GM12878 (cell line): ENCODE results near the gene STPG3. TPM values are rescaled to one million over a fixed set of nuclear protein-coding genes. Genes with fewer than 3 reads are reported as not detected.

Experiments used
- BRCA1 ChIP-seq: IDR thresholded peaks from 2 replicates; pipeline ENCODE4 v1.6.1; 2011; ENCODE audit warnings: low read depth, low read length, improper control_type of control experiment
- CEBPB ChIP-seq, 2 experiments: fragments of 150-350 bp in 1 of 2; IDR thresholded peaks; 2 replicates each; pipeline ENCODE4 v1.6.1; 2012 to 2014; ENCODE audit warnings: low read depth in 2 of 2, low read length in 2 of 2, borderline replicate concordance in 1 of 2, inconsistent platforms in 1 of 2
- EP300 ChIP-seq, 2 experiments: fragments of 150-350 bp in 1 of 2; IDR thresholded peaks; 2 replicates each; pipeline ENCODE4 v1.6.1; 2011 to 2012; ENCODE audit warnings: low read depth in 2 of 2, low read length in 2 of 2, borderline replicate concordance in 1 of 2, improper control_type of control experiment in 1 of 2, inconsistent platforms in 1 of 2; ENCODE audit not compliant: control insufficient read depth in 1 of 2
- IKZF1 ChIP-seq: fragments of 450-650 bp; conservative IDR thresholded peaks from 2 replicates; pipeline ENCODE4 v1.6.1; 2017; ENCODE audit warnings: antibody characterized with exemption, mild to moderate bottlenecking
- KLF5 ChIP-seq: fragments of 450-650 bp; IDR thresholded peaks from 2 replicates; pipeline ENCODE4 v1.6.1; 2014; ENCODE audit warnings: mild to moderate bottlenecking; ENCODE audit not compliant: partially characterized antibody
- MXI1 ChIP-seq: fragments of 150-350 bp; IDR thresholded peaks from 2 replicates; pipeline ENCODE4 v1.6.1; 2011; ENCODE audit warnings: low read depth, mild to moderate bottlenecking, inconsistent platforms, low read length, improper control_type of control experiment
- NR2C1 ChIP-seq: fragments of 450-650 bp; IDR thresholded peaks from 2 replicates; pipeline ENCODE4 v1.6.1; 2017; ENCODE audit warnings: antibody characterized with exemption, mild to moderate bottlenecking, moderate library complexity
- PAX8 ChIP-seq: fragments of 450-650 bp; IDR thresholded peaks from 2 replicates; pipeline ENCODE4 v1.6.1; 2017; ENCODE audit warnings: mild to moderate bottlenecking, moderate library complexity
- RELA ChIP-seq: fragments of 450-650 bp; IDR thresholded peaks from 2 replicates; pipeline ENCODE4 v1.8.0; 2014; ENCODE audit warnings: borderline replicate concordance; ENCODE audit not compliant: partially characterized antibody
- SREBF2 ChIP-seq: IDR thresholded peaks from 2 replicates; pipeline ENCODE4 v1.6.1; 2012; ENCODE audit warnings: mild to moderate bottlenecking, low read length
- TCF12 ChIP-seq: IDR thresholded peaks from 2 replicates; pipeline ENCODE4 v1.6.1; 2011; ENCODE audit warnings: low read depth, mild to moderate bottlenecking, low read length
- TCF3 ChIP-seq: IDR thresholded peaks from 2 replicates; pipeline ENCODE4 v1.6.1; 2012; ENCODE audit warnings: low read depth, mild to moderate bottlenecking, low read length, borderline replicate concordance; ENCODE audit not compliant: insufficient read depth
- ZNF622 ChIP-seq: fragments of 450-650 bp; IDR thresholded peaks from 2 replicates; pipeline ENCODE4 v1.6.1; 2017; ENCODE audit warnings: mild to moderate bottlenecking, inconsistent platforms
- polyA plus RNA-seq, 11 experiments: library from polyadenylated mRNA; depleted of rRNA in 4 of 11; unstranded in 6 of 11; stranded (reverse) in 5 of 11; fragments of >200 nt; fragmentation: Nextera tagmentation in 4 of 11; fragmentation: Illumina TruSeq in 1 of 11; extraction: Ambion mirVana in 4 of 11; extraction: Trizol in 1 of 11; gene quantifications; 1 replicate in 1 of 11; 2 replicates in 10 of 11; pipeline versions ENCODE4 v1.2.1 to v1.2.3, GENCODE V29; 2011 to 2016; ENCODE audit warnings: inconsistent platforms in 2 of 11, missing spikeins in 2 of 11, low read depth in 1 of 11
- total RNA-seq, 4 experiments: library from RNA; depleted of rRNA in 3 of 4; stranded (reverse); fragments of >200 nt in 3 of 4; fragmentation: Illumina TruSeq in 1 of 4; extraction: Trizol in 1 of 4; gene quantifications; 2 replicates each; pipeline versions ENCODE4 v1.2.1 to v1.2.3, GENCODE V29; 2013 to 2021
- TF ChIP-seq, protein P1 (sequence below): fragments of 150-350 bp; IDR thresholded peaks from 2 replicates; pipeline ENCODE4 v1.6.1; 2014; ENCODE audit warnings: mild to moderate bottlenecking, low read depth, low read length
- TF ChIP-seq, protein P2 (sequence below): IDR thresholded peaks from 2 replicates; pipeline ENCODE4 v1.6.1; 2011; ENCODE audit warnings: low read depth, mild to moderate bottlenecking, low read length, moderate library complexity, borderline replicate concordance; ENCODE audit errors: extremely low read depth
- TF ChIP-seq, protein P3 (sequence below): fragments of 450-650 bp; IDR thresholded peaks from 2 replicates; pipeline ENCODE4 v1.6.1; 2018; ENCODE audit warnings: mild to moderate bottlenecking, low read depth, moderate library complexity; ENCODE audit not compliant: partially characterized antibody
- TF ChIP-seq, protein P4 (sequence below): IDR thresholded peaks from 2 replicates; pipeline ENCODE4 v1.6.1; 2012; ENCODE audit warnings: low read depth, low read length, improper control_type of control experiment
- TF ChIP-seq, protein P5 (sequence below): fragments of 450-650 bp; IDR thresholded peaks from 2 replicates; pipeline ENCODE4 v1.6.1; 2017; ENCODE audit warnings: antibody characterized with exemption, mild to moderate bottlenecking, moderate library complexity

Gene STPG3
- total and polyA plus RNA-seq, 10 of the 15 experiments (the other 5 are each of a cell fraction or from before 2014, with no cell fraction given) = not detected

DNA sequence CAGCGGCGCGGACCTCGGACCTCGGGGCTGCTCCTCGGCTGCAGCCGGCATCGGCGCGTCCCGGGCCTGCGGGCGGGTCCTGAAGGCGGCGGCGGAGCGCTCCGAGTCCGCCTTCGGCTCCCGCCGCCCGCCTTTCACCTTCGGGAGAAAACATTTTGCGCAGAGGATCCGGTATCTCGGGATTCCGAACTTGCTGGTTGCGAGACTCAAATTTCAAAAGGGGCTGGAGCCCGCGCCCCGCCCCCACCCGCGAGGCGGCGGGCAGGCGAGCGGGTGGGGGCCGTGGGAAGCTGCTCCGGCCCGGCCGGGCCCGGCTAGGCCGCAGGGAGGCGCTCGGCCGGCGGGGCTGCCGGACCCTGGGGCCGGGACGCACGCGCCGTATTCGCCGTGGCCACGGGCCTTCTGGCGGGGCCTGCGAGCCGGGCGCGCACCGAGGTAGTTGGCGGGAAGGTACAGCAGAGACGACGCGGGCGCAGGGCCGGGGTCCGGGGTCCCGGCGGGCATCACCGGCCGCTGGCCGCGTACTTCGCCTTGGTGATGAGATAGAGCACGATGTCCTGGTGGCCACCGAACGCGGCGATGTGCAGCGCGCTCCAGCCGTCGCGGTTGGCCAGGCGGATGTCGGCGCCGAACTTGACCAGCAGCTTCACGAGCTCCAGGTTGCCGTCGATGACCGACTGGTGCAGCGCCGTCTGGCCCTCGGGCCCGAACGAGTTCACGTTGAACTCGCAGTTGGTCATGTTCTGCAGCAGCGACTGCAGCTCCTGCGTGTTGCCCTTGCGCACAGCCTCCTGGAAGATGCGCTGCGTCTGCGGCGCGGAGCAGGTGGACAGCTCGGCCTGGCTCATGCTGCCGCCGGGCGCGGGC, 50.2 kb downstream of the STPG3 start (continued):
- TF ChIP-seq NR2C1 (no peak; the same call in 1 of the 2 replicates), TCF12 (no peak), KLF5 (no peak), ZNF622 (no peak), BRCA1 (no peak), CEBPB (IDR thresholded peaks at IDR 0.05; ENCODE audit: borderline replicate concordance in 1 of 2, low read depth in 2 of 2, low read length in 2 of 2) (no peak), MXI1 (no peak), RELA (no peak), TCF3 (no peak), EP300 (IDR thresholded peaks at IDR 0.05; ENCODE audit: borderline replicate concordance in 1 of 2, control insufficient read depth in 1 of 2, low read depth in 2 of 2, low read length in 2 of 2) (no peak), SREBF2 (no peak), IKZF1 (peak; percentile 80), PAX8 (no peak)
- TF ChIP-seq, protein P1, sequence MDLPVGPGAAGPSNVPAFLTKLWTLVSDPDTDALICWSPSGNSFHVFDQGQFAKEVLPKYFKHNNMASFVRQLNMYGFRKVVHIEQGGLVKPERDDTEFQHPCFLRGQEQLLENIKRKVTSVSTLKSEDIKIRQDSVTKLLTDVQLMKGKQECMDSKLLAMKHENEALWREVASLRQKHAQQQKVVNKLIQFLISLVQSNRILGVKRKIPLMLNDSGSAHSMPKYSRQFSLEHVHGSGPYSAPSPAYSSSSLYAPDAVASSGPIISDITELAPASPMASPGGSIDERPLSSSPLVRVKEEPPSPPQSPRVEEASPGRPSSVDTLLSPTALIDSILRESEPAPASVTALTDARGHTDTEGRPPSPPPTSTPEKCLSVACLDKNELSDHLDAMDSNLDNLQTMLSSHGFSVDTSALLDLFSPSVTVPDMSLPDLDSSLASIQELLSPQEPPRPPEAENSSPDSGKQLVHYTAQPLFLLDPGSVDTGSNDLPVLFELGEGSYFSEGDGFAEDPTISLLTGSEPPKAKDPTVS = no peak
- TF ChIP-seq, protein P2, sequence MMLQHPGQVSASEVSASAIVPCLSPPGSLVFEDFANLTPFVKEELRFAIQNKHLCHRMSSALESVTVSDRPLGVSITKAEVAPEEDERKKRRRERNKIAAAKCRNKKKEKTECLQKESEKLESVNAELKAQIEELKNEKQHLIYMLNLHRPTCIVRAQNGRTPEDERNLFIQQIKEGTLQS = no peak
- TF ChIP-seq, protein P3, sequence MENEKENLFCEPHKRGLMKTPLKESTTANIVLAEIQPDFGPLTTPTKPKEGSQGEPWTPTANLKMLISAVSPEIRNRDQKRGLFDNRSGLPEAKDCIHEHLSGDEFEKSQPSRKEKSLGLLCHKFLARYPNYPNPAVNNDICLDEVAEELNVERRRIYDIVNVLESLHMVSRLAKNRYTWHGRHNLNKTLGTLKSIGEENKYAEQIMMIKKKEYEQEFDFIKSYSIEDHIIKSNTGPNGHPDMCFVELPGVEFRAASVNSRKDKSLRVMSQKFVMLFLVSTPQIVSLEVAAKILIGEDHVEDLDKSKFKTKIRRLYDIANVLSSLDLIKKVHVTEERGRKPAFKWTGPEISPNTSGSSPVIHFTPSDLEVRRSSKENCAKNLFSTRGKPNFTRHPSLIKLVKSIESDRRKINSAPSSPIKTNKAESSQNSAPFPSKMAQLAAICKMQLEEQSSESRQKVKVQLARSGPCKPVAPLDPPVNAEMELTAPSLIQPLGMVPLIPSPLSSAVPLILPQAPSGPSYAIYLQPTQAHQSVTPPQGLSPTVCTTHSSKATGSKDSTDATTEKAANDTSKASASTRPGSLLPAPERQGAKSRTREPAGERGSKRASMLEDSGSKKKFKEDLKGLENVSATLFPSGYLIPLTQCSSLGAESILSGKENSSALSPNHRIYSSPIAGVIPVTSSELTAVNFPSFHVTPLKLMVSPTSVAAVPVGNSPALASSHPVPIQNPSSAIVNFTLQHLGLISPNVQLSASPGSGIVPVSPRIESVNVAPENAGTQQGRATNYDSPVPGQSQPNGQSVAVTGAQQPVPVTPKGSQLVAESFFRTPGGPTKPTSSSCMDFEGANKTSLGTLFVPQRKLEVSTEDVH = no peak
- TF ChIP-seq, protein P4, sequence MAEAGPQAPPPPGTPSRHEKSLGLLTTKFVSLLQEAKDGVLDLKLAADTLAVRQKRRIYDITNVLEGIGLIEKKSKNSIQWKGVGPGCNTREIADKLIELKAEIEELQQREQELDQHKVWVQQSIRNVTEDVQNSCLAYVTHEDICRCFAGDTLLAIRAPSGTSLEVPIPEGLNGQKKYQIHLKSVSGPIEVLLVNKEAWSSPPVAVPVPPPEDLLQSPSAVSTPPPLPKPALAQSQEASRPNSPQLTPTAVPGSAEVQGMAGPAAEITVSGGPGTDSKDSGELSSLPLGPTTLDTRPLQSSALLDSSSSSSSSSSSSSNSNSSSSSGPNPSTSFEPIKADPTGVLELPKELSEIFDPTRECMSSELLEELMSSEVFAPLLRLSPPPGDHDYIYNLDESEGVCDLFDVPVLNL = no peak
- TF ChIP-seq, protein P5, sequence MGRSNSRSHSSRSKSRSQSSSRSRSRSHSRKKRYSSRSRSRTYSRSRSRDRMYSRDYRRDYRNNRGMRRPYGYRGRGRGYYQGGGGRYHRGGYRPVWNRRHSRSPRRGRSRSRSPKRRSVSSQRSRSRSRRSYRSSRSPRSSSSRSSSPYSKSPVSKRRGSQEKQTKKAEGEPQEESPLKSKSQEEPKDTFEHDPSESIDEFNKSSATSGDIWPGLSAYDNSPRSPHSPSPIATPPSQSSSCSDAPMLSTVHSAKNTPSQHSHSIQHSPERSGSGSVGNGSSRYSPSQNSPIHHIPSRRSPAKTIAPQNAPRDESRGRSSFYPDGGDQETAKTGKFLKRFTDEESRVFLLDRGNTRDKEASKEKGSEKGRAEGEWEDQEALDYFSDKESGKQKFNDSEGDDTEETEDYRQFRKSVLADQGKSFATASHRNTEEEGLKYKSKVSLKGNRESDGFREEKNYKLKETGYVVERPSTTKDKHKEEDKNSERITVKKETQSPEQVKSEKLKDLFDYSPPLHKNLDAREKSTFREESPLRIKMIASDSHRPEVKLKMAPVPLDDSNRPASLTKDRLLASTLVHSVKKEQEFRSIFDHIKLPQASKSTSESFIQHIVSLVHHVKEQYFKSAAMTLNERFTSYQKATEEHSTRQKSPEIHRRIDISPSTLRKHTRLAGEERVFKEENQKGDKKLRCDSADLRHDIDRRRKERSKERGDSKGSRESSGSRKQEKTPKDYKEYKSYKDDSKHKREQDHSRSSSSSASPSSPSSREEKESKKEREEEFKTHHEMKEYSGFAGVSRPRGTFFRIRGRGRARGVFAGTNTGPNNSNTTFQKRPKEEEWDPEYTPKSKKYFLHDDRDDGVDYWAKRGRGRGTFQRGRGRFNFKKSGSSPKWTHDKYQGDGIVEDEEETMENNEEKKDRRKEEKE = no peak
